IMR-90 (cell line): ENCODE data around the gene NOL4L. TPM values are rescaled to one million over a fixed set of nuclear protein-coding genes. Genes with fewer than 3 reads are reported as not detected.

Experiments
- CHD1 ChIP-seq: IDR thresholded peaks from 2 replicates; pipeline ENCODE4 v1.6.1; 2012; ENCODE audit warnings: low read depth, low read length, improper control_type of control experiment
- CTCF ChIP-seq: conservative IDR thresholded peaks from 2 replicates; pipeline ENCODE4 v1.5.1; 2012; ENCODE audit warnings: mild to moderate bottlenecking, low read depth, low read length, improper control_type of control experiment
- polyA plus RNA-seq, 3 experiments: library from polyadenylated mRNA; depleted of rRNA; stranded (reverse); fragments of >200 nt; gene quantifications; 2 replicates each; pipeline ENCODE4 v1.2.3, GENCODE V29; 2012; ENCODE audit warnings: low replicate concordance in 1 of 3
- total RNA-seq: library from RNA; depleted of rRNA; stranded (reverse); fragments of >200 nt; gene quantifications from 2 replicates; pipeline ENCODE4 v1.2.3, GENCODE V29; 2012

Gene NOL4L
- total and polyA plus RNA-seq, 2 of the 4 experiments (the other 2 are of a cell fraction): 4.7 to 13.3 TPM

GRCh38 chr20:32458061-32458836, 126.9 kb downstream of the NOL4L start (continued):
- TF ChIP-seq CTCF: no peak
- TF ChIP-seq CHD1: no peak
